Right atrium auricular region (tissue), 2 donors: ENCODE data around the gene BMAL1. TPM values are rescaled to one million over a fixed set of nuclear protein-coding genes. Genes with fewer than 3 reads are reported as not detected.

Source experiments
- DNase-seq: peaks from one replicate; pipeline ENCODE4 v3.0.0-alpha.2; 2019; ENCODE audit warnings: low spot score
- H3K27ac ChIP-seq, 2 donors: fragments of 200-600 bp; sonication (generic); 1 replicate in 1 of 2; 2 replicates in 1 of 2; pipeline ENCODE4 v1.5.1; 2016 to 2019
- H3K27me3 ChIP-seq, 2 donors: fragments of 200-600 bp; sonication (generic); one replicate each; pipeline versions ENCODE4 v1.5.1 to v1.6.0; 2017 to 2019
- H3K36me3 ChIP-seq: fragments of 200-600 bp; sonication (generic); one replicate; pipeline ENCODE4 v1.5.1; 2016
- H3K4me1 ChIP-seq, 2 donors: fragments of 200-600 bp; sonication (generic); one replicate each; pipeline versions ENCODE4 v1.5.1 to v1.6.0; 2017 to 2019
- H3K4me3 ChIP-seq, 2 donors: fragments of 200-600 bp; sonication (generic); 1 replicate in 1 of 2; 2 replicates in 1 of 2; pipeline ENCODE4 v1.5.1; 2017 to 2019; ENCODE audit warnings: mild to moderate bottlenecking in 1 of 2, moderate library complexity in 1 of 2
- H3K9me3 ChIP-seq, 2 donors: fragments of 200-600 bp; sonication (generic); one replicate each; pipeline ENCODE4 v1.5.1; 2019
- CTCF ChIP-seq, 2 donors: fragments of 200-600 bp; sonication (generic); IDR thresholded peaks; one replicate each; pipeline ENCODE4 v1.5.1; 2019; ENCODE audit warnings: antibody characterized with exemption in 2 of 2
- total RNA-seq, 2 donors: library from RNA; depleted of rRNA; stranded (reverse); fragments of >200 nt; gene quantifications; one replicate each; pipeline ENCODE4 v1.1.0, GENCODE V29; 2016

The BMAL1 gene
- total RNA-seq, 2 donors from 2014 or later, result 20.7 to 24.9 TPM

- Histone ChIP-seq H3K9me3 (no peaks in the 10 kb centered on the region), H3K36me3 (no peaks in the 10 kb centered on the region), H3K27ac (no peak overlapping the region), H3K4me3 (no peak overlapping the region), H3K4me1 (peaks cover 0 to 22% of the 10 kb centered on the region in 2 donors), H3K27me3 (no peaks in the 10 kb centered on the region)
- TF ChIP-seq CTCF (IDR thresholded peaks at IDR 0.05), result no peak
- no peak for DNase-seq
Measured at GRCh38 chr11:13283636-13284035, 6.0 kb downstream of the BMAL1 start.

GRCh38 chr11:13284776-13285588, 7.4 kb downstream of the BMAL1 start:
- no peaks in the 10 kb centered on the region for H3K36me3 ChIP-seq
- no peaks in the 10 kb centered on the region for H3K27me3 ChIP-seq
- no peak overlapping the region for H3K4me3 ChIP-seq
- H3K9me3 ChIP-seq, result no peaks in the 10 kb centered on the region
- TF ChIP-seq CTCF (IDR thresholded peaks at IDR 0.05), result no peak
- no peak overlapping the region for H3K27ac ChIP-seq
- DNase-seq, result no peak
- peaks cover 0 to 9% of the 10 kb centered on the region in 2 donors for H3K4me1 ChIP-seq

- TF ChIP-seq CTCF (IDR thresholded peaks at IDR 0.05), result no peak
- no peaks in the 10 kb centered on the region for H3K36me3 ChIP-seq
- no peak for DNase-seq
- no peak overlapping the region for H3K4me3 ChIP-seq
- H3K27me3 ChIP-seq, result no peaks in the 10 kb centered on the region
- no peaks in the 10 kb centered on the region for H3K9me3 ChIP-seq
- peaks cover 0 to 7% of the 10 kb centered on the region in 2 donors for H3K4me1 ChIP-seq
- no peak overlapping the region for H3K27ac ChIP-seq
Measured at GRCh38 chr11:13286279-13286821, 8.8 kb downstream of the BMAL1 start.

GRCh38 chr11:13287036-13287435, 9.4 kb downstream of the BMAL1 start:
- DNase-seq, result no peak
- Histone ChIP-seq H3K9me3 (no peaks in the 10 kb centered on the region), H3K4me3 (no peak overlapping the region), H3K4me1 (peaks cover 0 to 7% of the 10 kb centered on the region in 2 donors), H3K27ac (no peak overlapping the region), H3K27me3 (no peaks in the 10 kb centered on the region), H3K36me3 (no peaks in the 10 kb centered on the region)
- no peak for TF ChIP-seq CTCF (IDR thresholded peaks at IDR 0.05)

- H3K27ac ChIP-seq, result no peak overlapping the region
- H3K36me3 ChIP-seq, result no peaks in the 10 kb centered on the region
- H3K4me1 ChIP-seq, result peaks cover 0 to 7% of the 10 kb centered on the region in 2 donors
- DNase-seq, result no peak
- no peaks in the 10 kb centered on the region for H3K9me3 ChIP-seq
- no peak overlapping the region for H3K4me3 ChIP-seq
- no peaks in the 10 kb centered on the region for H3K27me3 ChIP-seq
- TF ChIP-seq CTCF (IDR thresholded peaks at IDR 0.05), result no peak
Measured at GRCh38 chr11:13287681-13288080, 10.1 kb downstream of the BMAL1 start.
